HG03108 (cell line): Measurements from ENCODE around the gene RALY.

Source experiments
- ATAC-seq: cut with Tn5 transposase; IDR thresholded peaks from one replicate; pipeline ENCODE4 v1.9.1; 2021; ENCODE audit warnings: moderate library complexity; ENCODE audit not compliant: unreplicated experiment

Gene RALY

DNA sequence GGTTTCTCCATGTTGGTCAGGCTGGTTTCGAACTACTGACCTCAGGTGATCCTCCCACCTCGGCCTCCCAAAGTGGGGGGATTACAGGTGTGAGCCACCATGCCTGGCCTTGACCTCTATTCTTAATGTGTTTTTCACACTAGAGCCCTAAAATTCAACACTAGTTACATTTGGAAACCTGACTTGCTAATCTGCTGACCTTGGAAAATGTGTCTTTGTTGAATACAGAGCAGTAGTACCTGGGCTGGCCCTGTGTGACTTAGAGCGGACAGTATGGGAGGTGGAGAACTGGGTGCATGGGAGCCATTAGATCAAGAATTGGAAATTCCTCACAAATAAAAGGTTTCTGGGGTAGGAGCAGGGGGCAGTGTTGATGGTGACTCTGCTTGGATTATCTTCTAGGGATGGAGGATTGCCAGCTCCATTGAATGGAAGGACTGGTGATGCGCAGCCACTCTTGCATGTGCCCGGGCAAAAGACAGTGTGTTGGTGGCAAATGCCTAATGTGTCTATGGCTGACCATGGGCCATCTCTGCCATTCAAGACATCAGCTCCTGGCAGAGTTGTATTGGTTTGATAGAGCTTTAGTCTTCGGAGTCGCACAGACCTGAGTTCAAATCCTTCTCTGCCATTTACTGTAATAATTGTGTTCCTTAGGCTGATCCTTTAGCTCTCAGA, 53.4 kb downstream of the RALY start:
- ATAC-seq = no peak

- no peak for ATAC-seq
These were observed 54.2 kb downstream of the RALY start for GRCh38 chr20:34047917-34048316.

DNA sequence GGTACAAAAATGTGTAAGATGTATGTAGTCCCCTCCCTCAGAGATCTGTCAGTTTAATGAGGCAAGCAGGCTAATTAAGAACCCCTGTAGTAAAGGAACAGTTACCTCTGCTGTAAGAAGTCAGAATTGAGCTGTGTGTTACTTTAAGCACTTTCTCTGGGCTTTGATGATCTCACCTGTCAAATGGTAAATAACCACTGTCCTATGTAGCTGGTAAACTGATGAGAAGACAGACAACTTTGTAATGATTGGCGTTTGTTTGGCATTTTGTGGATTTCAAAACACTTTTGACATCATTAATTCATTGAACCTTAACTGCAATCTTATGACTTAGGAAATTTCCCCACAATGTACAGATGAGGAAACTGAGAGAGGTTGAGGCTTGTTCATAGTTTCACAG, 55.7 kb downstream of the RALY start:
- no peak for ATAC-seq

DNA sequence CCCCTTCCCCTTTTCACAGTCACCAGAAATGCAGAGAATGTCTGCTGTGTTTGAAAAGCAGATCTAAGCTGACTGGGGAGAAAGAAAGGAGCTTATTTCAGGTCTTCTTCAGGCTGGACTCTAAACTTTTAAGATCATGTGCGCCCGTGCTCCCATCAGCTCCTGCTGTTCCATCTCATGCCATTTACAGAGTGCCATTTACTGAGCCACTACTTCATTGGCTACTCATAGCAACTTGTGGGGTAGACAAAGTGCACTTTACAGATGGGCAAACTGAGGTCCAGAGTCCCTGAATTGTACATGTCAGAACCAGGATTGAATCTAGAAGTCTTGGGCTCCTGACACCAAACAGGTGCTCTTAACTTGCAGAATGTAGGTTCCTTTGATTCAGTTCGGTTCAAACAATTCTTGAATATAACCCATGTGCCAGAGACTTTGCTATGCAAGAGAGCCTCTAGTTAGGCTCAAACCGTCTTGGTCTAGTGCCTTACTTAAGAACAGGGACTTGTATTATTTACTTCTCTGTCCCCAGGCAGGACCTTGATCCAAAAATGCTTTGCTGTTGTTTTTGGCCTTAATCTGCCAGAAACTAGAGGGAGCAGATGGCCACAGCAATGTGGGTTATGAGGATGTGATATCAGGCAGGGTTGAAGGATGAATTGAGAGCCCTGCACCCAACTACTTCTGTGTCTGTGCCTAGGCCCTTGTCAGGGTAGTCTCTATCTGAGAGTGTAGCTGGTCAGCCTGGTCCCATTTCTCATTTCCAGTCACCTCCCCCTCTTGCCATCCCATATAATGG, 56.4 kb downstream of the RALY start:
- no peak for ATAC-seq

- no peak for ATAC-seq
These were observed 58.7 kb downstream of the RALY start for GRCh38 chr20:34052414-34052813.

- ATAC-seq = no peak
These were observed 61.6 kb downstream of the RALY start for GRCh38 chr20:34055290-34055689.

- no peak for ATAC-seq
These were observed 65.1 kb downstream of the RALY start for GRCh38 chr20:34058831-34059230.

DNA sequence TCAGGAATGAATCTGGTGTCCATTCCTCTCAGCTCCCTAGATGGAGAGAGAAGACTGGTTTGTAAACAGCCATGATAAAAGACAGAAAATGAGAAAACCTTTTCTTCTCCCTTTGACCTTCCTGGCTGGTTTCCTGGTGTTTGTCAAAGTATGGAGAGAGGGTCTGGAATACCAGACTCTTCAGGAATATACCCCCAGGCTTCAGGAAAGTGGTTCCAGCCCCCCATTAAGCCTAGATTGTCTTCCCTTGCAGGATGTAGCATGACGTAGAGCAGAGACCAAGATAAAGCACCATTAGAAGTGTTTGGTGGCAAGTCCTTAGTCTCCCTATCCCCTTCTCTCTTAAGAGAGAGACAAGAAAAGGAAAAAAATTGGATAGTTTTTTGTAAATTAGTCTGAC, 67.3 kb downstream of the RALY start:
- no peak for ATAC-seq

- no peak for ATAC-seq
These were observed 68.0 kb downstream of the RALY start for GRCh38 chr20:34061695-34062094.

GRCh38 chr20:34062570-34063482, 69.1 kb downstream of the RALY start:
- ATAC-seq = no peak

DNA sequence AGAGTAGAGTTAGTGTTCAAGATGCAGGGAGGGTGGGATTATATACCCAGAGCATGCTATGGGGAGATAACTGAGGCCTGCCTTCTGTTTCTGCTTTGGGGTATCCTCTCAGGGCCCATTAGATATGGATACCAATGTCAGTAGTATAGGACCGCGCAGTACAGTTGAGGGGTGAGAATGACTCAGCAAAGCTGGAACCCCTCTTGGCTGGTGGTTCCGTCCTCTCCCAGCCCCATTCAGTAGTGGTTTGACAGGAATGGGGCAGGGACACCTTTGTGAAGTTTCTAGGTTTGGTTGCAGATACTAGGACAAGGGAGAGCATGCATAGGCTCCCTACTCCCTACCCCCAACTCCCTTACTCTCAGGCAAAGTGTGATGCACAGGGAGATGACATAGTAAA, 70.6 kb downstream of the RALY start:
- no peak for ATAC-seq

- ATAC-seq = no peak
These were observed 71.5 kb downstream of the RALY start for GRCh38 chr20:34065260-34065659.

DNA sequence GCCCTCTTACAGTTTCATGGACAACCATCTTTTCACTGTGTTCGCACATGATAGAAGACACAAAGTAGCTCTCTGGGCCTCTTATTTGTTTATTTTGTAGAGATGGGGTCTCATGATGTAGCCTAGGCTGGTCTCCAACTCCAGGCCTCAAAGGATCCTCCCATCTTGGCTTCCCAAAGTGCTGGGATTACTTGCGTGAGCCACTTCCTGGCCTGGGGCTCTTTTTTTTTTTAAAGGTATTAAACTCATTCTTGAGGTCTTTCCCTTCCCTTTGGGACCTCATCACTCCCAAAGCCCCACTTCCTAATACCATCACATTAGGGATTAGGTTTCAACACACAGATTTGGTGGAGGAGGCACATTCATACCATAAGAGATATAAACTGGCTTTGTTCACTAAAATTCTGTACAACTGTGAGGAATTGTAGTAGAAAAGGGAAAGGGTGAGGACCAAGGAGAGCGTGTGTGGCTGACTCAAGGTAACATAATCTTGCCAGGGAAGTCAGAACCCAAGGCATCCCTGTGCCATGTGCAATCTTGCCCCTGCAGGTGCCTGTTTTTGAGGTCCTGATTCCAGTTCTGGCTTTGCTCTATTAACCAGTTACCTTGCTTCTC, 72.9 kb downstream of the RALY start:
- no peak for ATAC-seq

DNA sequence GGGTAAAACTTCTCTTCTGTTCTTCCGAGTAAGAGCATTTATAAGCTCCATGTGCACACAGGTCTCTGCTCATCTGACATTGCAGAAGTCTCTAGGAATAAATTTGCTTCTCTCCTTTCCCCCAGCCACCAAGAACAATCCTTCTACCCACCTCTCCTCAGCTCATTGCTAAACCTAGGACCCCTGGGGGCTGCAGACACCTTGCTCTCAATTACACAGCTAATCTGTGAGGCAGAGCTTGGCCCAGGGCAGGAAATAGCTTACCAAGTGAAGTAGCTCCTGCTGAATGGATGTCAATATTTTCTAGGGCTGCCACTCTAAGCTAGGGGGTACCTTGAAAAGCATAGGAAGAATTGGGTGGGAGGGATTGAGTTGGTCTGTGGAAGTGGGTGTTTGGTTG, 74.3 kb downstream of the RALY start:
- no peak for ATAC-seq

DNA sequence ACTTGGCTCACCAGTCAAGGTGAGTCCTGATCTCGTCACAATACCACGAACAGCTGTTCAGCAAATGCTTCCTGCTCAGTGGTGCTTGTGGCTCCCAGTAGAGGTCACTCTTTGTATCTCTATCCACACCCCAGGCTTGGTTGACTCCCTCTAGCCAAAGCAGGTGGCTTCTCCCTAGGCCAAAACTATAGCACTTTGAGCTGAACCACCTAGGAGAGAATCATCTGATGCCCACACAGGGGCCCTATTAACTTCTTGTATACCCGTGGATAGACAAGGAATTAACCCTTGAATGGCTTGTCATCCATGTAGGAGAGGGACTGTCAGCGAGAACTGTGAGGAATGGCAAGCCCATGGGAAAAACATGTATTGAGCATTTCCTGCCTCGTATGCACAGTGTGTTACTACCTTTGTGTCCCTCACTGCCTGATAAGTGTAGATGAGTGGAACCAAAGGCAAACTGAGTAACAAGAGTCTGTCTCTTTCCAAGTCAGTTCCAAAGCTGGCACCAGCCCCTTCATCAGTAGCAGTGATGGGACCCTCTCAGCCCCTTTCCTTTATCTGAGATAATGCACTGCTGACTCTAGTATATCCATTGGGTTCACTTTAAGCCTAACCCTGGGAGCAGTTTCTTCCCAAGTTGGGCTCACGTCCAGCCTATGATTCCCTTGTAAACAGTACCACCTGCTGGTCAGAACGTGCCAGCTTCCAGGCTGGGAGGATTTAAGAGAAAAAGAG, 75.8 kb downstream of the RALY start:
- no peak for ATAC-seq

DNA sequence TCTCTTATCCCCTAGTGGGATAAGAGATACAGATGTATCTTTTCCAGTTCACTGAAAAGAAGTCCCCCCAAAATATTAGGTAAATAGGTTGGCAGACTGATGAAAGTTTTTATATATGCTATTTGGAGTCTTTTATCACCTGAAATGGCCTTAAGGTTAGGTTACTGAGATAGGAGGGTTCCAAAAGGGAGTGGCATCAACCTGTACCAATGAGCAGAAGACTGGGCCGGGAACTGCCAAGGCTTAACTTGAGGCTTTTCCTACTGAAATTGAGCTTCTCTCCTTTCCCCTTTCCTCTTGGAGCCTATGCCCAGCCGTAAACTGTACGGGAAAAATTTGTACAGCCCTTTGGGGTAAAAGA, 76.3 kb downstream of the RALY start:
- ATAC-seq = no peak

DNA sequence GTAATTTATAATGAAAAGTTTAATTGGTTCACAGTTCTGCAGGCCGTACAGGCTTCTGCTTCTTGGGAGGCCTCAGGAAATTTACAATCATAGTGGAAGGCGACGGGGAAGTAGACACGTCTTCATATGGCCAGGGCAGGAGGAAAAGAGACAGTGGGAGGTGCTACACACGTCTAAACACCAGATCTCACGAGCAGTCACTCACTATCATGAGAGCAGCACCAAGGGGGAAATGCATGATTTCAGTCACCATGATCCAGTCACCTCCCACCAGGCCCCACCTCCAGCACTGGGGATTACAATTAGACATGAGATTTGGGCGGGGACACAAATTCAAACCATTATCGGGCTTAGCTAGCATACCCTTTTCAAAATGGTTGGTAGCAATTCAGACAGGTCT, 77.1 kb downstream of the RALY start:
- no peak for ATAC-seq

DNA sequence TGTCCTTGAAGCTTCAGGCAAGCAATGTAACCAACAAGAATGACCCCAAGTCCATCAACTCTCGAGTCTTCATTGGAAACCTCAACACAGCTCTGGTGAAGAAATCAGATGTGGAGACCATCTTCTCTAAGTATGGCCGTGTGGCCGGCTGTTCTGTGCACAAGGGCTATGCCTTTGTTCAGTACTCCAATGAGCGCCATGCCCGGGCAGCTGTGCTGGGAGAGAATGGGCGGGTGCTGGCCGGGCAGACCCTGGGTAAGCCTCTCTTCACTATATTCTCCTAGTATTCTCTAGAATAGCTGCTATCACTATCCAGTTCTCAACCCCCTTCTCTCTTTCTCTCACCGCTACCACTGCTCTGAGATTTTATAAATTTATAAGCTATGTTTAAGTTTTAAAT, 78.4 kb downstream of the RALY start:
- ATAC-seq = no peak

DNA sequence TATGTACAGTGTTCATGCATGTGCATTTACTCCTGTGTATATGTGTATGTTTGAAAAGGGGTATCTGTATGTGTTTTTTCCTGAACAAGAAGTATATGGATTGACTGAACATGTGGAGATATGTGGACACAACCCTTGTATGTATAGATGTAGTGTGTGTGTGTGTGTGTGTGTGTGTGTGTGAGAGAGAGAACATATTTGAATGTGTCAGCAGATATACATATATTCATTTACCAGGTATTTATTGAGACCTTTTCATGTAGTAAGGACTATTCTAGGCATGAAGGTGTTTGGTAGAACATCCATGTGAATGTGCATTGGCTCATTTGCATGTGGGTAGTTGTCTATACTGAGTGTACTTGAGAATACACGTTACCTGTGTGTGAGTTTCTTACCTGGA, 79.1 kb downstream of the RALY start:
- no peak for ATAC-seq

- ATAC-seq = no peak
These were observed 80.5 kb downstream of the RALY start for GRCh38 chr20:34074101-34074760.
